DMS53 (cell line): ENCODE measurements around the gene SOCS1.

Experiments
- DNase-seq: peaks from one replicate; lab custom pipeline; 2025; lab: John Stamatoyannopoulos, UW

SOCS1 gene

DNA sequence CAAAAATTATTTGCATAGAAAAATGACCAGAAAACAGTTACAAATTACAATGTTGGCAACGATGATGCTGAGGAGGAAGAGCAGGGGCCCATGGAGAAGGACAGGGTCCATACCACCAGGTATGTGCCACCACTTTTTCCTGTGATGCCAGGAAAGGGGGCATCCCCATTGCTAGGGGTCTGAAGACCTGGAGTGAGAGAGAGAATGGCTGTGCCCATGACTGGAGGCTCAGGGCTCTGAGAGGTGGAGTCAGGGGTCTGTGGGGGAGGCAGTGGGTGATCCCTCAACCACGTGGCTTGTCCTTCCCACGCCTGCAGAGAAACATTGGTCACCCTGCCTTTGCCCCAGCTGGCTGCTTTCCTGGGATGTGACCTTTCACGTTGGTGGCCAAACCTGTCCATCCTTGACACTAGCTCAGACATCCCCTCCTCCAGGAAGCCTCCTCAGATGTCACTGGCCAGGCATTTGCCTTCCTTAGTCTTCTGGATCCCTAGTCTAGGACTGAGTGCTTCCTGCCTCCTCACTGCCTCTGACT is 51.4 kb downstream of the SOCS1 start:
- no peak for DNase-seq
